ENCODE data around the gene DRD3.

GRCh38 chr3:114126461-114126860, 52.4 kb downstream of the DRD3 start:
- TF ChIP-seq POLR2AphosphoS5 (IDR thresholded peaks at IDR 0.05; ENCODE audit: borderline replicate concordance, low read depth, low read length) (no peak), EZH2 (IDR thresholded peaks at IDR 0.05) (no peak)
